GM19043 (cell line): ENCODE measurements around the gene CENPM.

Experiments used
- ATAC-seq: cut with Tn5 transposase; IDR thresholded peaks from one replicate; pipeline ENCODE4 v1.9.1; 2021; ENCODE audit warnings: low read depth; ENCODE audit not compliant: unreplicated experiment

Gene CENPM

GRCh38 chr22:41915035-41915785, 31.7 kb downstream of the CENPM start, which contains the start of gene SHISA8:
SHISA8 (minus strand) TSS chr22:41915074; CDS start chr22:41914667, 407 bp downstream.
- ATAC-seq: no peak

GRCh38 chr22:41914611-41915034, 32.3 kb downstream of the CENPM start:
- no peak for ATAC-seq

GRCh38 chr22:41913842-41914534, 33.0 kb downstream of the CENPM start:
- no peak for ATAC-seq

- ATAC-seq: no peak
These were observed 33.8 kb downstream of the CENPM start for GRCh38 chr22:41913040-41913719.

GRCh38 chr22:41912338-41913039, 34.5 kb downstream of the CENPM start:
- no peak for ATAC-seq

GRCh38 chr22:41911001-41911611, 35.8 kb downstream of the CENPM start:
- ATAC-seq: no peak

- no peak for ATAC-seq
These were observed 36.6 kb downstream of the CENPM start for GRCh38 chr22:41910050-41911000.

GRCh38 chr22:41909310-41910049, 37.5 kb downstream of the CENPM start:
- no peak for ATAC-seq

GRCh38 chr22:41908411-41909309, 38.3 kb downstream of the CENPM start:
- ATAC-seq: no peak

GRCh38 chr22:41907436-41908401, 39.2 kb downstream of the CENPM start:
- no peak for ATAC-seq

GRCh38 chr22:41906822-41907221, 40.1 kb downstream of the CENPM start:
- no peak for ATAC-seq

GRCh38 chr22:41905411-41906202, 41.3 kb downstream of the CENPM start:
- no peak for ATAC-seq

- ATAC-seq: no peak
These were observed 42.2 kb downstream of the CENPM start for GRCh38 chr22:41904450-41905410.

- no peak for ATAC-seq
These were observed 44.0 kb downstream of the CENPM start for GRCh38 chr22:41902932-41903421.
